SK-N-SH treated with all-trans-retinoic acid at 6 μM for 48 hours (cell line): ENCODE measurements around the gene PMAIP1.

Source experiments
- ATAC-seq: fragments of 200-7000 bp; cut with Tn5 transposase; 3 replicates; pipeline ENCODE4 v1.9.1; 2020; ENCODE audit warnings: mild to moderate bottlenecking, moderate library complexity
- ARNTL ChIP-seq: fragments of 450-650 bp; formaldehyde crosslinking; IDR thresholded peaks from 2 replicates; pipeline ENCODE4 v1.5.0; 2020; ENCODE audit warnings: low read depth, mild to moderate bottlenecking, moderate library complexity, borderline replicate concordance
- CSDC2 ChIP-seq: fragments of 250-450 bp; sonication (Bioruptor Pico); IDR thresholded peaks from 2 replicates; pipeline ENCODE4 v1.5.0; 2020; ENCODE audit warnings: mild to moderate bottlenecking, moderate library complexity
- ESRRG ChIP-seq: fragments of 250-450 bp; sonication (Bioruptor Pico); IDR thresholded peaks from 2 replicates; pipeline ENCODE4 v1.6.1; 2021; ENCODE audit warnings: mild to moderate bottlenecking
- GLIS3 ChIP-seq: fragments of 250-450 bp; sonication (Bioruptor Pico); IDR thresholded peaks from 2 replicates; pipeline ENCODE4 v1.5.0; 2020; ENCODE audit warnings: mild to moderate bottlenecking, moderate library complexity
- OSR1 ChIP-seq: fragments of 250-450 bp; sonication (Bioruptor Pico); IDR thresholded peaks from 2 replicates; pipeline ENCODE4 v1.8.0; 2022; ENCODE audit warnings: moderate library complexity, mild to moderate bottlenecking, inconsistent platforms
- PPARA ChIP-seq: fragments of 250-450 bp; sonication (Bioruptor Pico); IDR thresholded peaks from 2 replicates; pipeline ENCODE4 v1.5.0; 2020; ENCODE audit warnings: mild to moderate bottlenecking, borderline replicate concordance
- RARB ChIP-seq: fragments of 250-450 bp; sonication (Bioruptor Pico); IDR thresholded peaks from 2 replicates; pipeline ENCODE4 v1.8.0; 2021; ENCODE audit warnings: mild to moderate bottlenecking, moderate library complexity
- SNAI2 ChIP-seq: fragments of 250-450 bp; sonication (Bioruptor Pico); IDR thresholded peaks from 2 replicates; pipeline ENCODE4 v1.5.0; 2020; ENCODE audit warnings: mild to moderate bottlenecking, moderate library complexity
- TCF4 ChIP-seq: fragments of 250-450 bp; sonication (Bioruptor Pico); IDR thresholded peaks from 2 replicates; pipeline ENCODE4 v1.8.0; 2021; ENCODE audit warnings: mild to moderate bottlenecking, moderate library complexity, borderline replicate concordance
- TOX ChIP-seq: fragments of 250-450 bp; sonication (Bioruptor Pico); IDR thresholded peaks from 2 replicates; pipeline ENCODE4 v1.8.0; 2021; ENCODE audit warnings: mild to moderate bottlenecking, moderate library complexity, borderline replicate concordance
- ZC3H10 ChIP-seq: fragments of 250-450 bp; sonication (Bioruptor Pico); IDR thresholded peaks from 2 replicates; pipeline ENCODE4 v1.5.1; 2021; ENCODE audit warnings: mild to moderate bottlenecking, moderate library complexity
- ZFP30 ChIP-seq: fragments of 450-650 bp; formaldehyde crosslinking; IDR thresholded peaks from 2 replicates; pipeline ENCODE4 v1.5.0; 2022; ENCODE audit warnings: mild to moderate bottlenecking, moderate library complexity
- ZNF565 ChIP-seq: fragments of 450-650 bp; formaldehyde crosslinking; conservative IDR thresholded peaks from 2 replicates; pipeline ENCODE4 v1.5.0; 2020; ENCODE audit warnings: low read depth, mild to moderate bottlenecking, moderate library complexity
- ZNF70 ChIP-seq: fragments of 450-650 bp; formaldehyde crosslinking; IDR thresholded peaks from 2 replicates; pipeline ENCODE4 v1.5.0; 2020; ENCODE audit warnings: mild to moderate bottlenecking, moderate library complexity
- ZNF8 ChIP-seq: fragments of 450-650 bp; formaldehyde crosslinking; IDR thresholded peaks from 2 replicates; pipeline ENCODE4 v1.5.0; 2020; ENCODE audit warnings: mild to moderate bottlenecking, moderate library complexity
- TF ChIP-seq, protein P1 (sequence below): fragments of 250-450 bp; sonication (Bioruptor Pico); IDR thresholded peaks from 2 replicates; pipeline ENCODE4 v1.8.0; 2020; ENCODE audit warnings: mild to moderate bottlenecking, moderate library complexity, borderline replicate concordance
- TF ChIP-seq, protein P2 (sequence below): fragments of 250-450 bp; sonication (Bioruptor Pico); IDR thresholded peaks from 2 replicates; pipeline ENCODE4 v1.5.1; 2020; ENCODE audit warnings: low read depth, mild to moderate bottlenecking, moderate library complexity
- TF ChIP-seq, protein P3 (sequence below): fragments of 250-450 bp; sonication (Bioruptor Pico); IDR thresholded peaks from 2 replicates; pipeline ENCODE4 v1.5.0; 2020; ENCODE audit warnings: mild to moderate bottlenecking, moderate library complexity
- TF ChIP-seq, protein P4 (sequence below): fragments of 250-450 bp; sonication (Bioruptor Pico); IDR thresholded peaks from 2 replicates; pipeline ENCODE4 v1.5.1; 2021; ENCODE audit warnings: mild to moderate bottlenecking, moderate library complexity

PMAIP1 gene

DNA sequence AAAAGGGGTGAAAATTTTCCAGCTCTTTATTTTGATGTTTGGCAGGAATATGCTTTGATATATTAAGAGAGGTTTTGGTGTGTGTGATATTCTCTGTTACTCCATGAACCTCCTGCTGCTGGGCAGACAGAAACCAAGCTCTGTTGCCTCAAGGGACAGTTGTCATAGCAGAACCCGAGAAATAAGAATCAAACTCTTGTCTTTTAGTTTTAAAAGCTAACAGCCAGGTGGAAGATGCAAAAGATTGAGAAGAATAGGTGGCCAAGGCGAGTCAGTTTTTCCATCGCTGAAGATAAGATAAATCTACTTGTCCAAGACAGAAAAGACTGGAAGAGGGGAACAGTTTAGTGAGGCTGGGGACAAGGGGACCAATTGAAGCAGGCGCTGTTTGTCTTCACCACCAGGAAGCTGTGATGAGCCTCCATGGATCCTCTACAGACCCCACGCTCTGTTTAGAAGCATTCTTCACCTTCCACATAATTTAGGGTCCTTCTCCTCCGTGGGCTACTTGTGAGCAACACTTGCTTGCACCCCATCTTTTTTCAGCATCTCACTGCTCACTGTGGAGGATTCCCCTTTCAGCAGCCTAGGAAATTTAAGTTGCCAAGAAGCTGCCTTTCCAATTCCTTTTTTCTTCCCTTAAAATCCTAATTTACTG, 23.9 kb downstream of the PMAIP1 start:
- no peak for ATAC-seq
- TF ChIP-seq OSR1 (no peak), ARNTL (CRISPR knock-in tag) (no peak), ZNF8 (CRISPR knock-in tag) (no peak), GLIS3 (CRISPR knock-in tag) (no peak), ESRRG (CRISPR knock-in tag) (no peak), ZNF565 (CRISPR knock-in tag) (no peak), RARB (CRISPR knock-in tag) (no peak), TCF4 (CRISPR knock-in tag) (no peak)
- TF ChIP-seq, protein P1, sequence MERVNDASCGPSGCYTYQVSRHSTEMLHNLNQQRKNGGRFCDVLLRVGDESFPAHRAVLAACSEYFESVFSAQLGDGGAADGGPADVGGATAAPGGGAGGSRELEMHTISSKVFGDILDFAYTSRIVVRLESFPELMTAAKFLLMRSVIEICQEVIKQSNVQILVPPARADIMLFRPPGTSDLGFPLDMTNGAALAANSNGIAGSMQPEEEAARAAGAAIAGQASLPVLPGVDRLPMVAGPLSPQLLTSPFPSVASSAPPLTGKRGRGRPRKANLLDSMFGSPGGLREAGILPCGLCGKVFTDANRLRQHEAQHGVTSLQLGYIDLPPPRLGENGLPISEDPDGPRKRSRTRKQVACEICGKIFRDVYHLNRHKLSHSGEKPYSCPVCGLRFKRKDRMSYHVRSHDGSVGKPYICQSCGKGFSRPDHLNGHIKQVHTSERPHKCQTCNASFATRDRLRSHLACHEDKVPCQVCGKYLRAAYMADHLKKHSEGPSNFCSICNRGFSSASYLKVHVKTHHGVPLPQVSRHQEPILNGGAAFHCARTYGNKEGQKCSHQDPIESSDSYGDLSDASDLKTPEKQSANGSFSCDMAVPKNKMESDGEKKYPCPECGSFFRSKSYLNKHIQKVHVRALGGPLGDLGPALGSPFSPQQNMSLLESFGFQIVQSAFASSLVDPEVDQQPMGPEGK (CRISPR knock-in tag) = no peak

DNA sequence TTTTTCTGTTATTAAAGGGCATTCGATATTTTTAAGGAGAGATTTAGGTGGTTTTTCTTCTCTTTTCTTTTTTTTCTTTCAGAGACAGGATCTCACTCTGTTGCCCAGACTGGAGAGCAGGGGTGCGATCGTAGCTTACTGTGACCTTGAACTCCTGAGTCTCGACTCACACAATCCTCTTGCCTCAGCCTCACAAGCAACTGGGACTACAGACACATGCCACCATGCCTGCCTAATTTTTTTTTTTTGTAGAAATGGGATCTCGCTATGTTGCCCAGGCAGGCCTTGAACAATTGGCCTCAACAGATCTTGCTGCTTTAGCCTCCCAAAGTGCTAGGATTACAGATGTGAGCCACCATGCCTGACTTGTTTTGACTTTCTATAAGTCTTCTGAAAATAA, 26.3 kb downstream of the PMAIP1 start:
- no peak for ATAC-seq
- TF ChIP-seq ZNF8 (CRISPR knock-in tag) (no peak), ZFP30 (CRISPR knock-in tag) (no peak), ZNF565 (CRISPR knock-in tag) (no peak), CSDC2 (CRISPR knock-in tag) (no peak), PPARA (no peak), SNAI2 (CRISPR knock-in tag) (no peak), GLIS3 (CRISPR knock-in tag) (no peak), ZNF70 (CRISPR knock-in tag) (no peak)
- TF ChIP-seq, protein P2, sequence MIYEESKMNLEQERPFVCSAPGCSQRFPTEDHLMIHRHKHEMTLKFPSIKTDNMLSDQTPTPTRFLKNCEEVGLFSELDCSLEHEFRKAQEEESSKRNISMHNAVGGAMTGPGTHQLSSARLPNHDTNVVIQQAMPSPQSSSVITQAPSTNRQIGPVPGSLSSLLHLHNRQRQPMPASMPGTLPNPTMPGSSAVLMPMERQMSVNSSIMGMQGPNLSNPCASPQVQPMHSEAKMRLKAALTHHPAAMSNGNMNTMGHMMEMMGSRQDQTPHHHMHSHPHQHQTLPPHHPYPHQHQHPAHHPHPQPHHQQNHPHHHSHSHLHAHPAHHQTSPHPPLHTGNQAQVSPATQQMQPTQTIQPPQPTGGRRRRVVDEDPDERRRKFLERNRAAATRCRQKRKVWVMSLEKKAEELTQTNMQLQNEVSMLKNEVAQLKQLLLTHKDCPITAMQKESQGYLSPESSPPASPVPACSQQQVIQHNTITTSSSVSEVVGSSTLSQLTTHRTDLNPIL (CRISPR knock-in tag) = no peak

DNA sequence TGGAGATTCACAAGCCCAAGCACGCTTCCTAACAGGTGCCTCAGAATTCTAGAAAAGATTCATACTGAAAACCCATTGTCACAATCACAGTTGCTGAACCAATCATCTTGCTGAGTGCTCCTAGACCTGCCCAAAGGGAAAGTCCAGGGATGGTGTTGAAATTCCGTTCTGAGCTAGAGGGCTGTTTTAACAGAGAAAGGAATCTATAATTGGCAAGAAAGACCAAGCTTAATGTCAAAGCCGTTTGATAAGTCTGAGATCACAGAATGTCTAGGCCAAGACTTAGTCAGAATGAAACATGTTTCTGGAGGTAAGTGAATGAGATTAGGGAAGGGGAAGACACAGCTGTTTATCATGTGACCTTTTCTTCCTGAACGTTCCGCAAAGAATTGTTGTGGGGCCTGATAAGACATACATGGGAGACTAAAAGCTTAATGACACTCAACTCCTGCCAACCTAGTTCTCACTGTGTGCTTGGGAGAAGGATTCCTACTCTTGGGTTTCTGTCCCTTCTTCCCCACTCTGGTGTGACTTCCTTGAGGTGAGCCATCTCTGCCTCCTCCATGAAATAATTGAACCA, 27.5 kb downstream of the PMAIP1 start:
- no peak for ATAC-seq
- no peak for TF ChIP-seq OSR1
- no peak for TF ChIP-seq GLIS3 (CRISPR knock-in tag)
- no peak for TF ChIP-seq ZNF70 (CRISPR knock-in tag)
- no peak for TF ChIP-seq ZFP30 (CRISPR knock-in tag)
- TF ChIP-seq SNAI2 (CRISPR knock-in tag) = no peak
- TF ChIP-seq, protein P2 (CRISPR knock-in tag) = no peak
- TF ChIP-seq, protein P3, sequence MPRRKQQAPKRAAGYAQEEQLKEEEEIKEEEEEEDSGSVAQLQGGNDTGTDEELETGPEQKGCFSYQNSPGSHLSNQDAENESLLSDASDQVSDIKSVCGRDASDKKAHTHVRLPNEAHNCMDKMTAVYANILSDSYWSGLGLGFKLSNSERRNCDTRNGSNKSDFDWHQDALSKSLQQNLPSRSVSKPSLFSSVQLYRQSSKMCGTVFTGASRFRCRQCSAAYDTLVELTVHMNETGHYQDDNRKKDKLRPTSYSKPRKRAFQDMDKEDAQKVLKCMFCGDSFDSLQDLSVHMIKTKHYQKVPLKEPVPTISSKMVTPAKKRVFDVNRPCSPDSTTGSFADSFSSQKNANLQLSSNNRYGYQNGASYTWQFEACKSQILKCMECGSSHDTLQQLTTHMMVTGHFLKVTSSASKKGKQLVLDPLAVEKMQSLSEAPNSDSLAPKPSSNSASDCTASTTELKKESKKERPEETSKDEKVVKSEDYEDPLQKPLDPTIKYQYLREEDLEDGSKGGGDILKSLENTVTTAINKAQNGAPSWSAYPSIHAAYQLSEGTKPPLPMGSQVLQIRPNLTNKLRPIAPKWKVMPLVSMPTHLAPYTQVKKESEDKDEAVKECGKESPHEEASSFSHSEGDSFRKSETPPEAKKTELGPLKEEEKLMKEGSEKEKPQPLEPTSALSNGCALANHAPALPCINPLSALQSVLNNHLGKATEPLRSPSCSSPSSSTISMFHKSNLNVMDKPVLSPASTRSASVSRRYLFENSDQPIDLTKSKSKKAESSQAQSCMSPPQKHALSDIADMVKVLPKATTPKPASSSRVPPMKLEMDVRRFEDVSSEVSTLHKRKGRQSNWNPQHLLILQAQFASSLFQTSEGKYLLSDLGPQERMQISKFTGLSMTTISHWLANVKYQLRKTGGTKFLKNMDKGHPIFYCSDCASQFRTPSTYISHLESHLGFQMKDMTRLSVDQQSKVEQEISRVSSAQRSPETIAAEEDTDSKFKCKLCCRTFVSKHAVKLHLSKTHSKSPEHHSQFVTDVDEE (CRISPR knock-in tag) = no peak
- TF ChIP-seq ZNF565 (CRISPR knock-in tag) = no peak

DNA sequence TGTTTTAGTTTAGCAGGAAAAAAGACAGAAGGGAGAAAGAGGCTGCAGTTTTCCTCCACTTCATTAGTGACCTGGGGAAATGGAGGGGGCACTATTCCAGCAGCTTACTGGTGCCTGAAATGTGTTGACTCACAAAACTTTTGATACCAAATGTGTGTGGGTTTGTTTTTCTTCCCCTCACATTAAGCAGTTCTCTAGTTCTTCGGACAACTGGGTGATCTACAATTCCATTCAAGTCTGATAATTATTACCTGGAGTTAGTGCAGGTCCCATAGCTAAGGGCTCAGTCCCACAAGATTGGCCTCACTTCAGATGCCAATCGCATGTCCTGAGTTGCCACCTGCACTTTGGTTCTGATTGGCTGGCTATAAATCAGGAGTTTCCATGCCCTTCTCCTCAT, 28.4 kb downstream of the PMAIP1 start:
- no peak for TF ChIP-seq ZC3H10 (CRISPR knock-in tag)
- TF ChIP-seq, protein P4, sequence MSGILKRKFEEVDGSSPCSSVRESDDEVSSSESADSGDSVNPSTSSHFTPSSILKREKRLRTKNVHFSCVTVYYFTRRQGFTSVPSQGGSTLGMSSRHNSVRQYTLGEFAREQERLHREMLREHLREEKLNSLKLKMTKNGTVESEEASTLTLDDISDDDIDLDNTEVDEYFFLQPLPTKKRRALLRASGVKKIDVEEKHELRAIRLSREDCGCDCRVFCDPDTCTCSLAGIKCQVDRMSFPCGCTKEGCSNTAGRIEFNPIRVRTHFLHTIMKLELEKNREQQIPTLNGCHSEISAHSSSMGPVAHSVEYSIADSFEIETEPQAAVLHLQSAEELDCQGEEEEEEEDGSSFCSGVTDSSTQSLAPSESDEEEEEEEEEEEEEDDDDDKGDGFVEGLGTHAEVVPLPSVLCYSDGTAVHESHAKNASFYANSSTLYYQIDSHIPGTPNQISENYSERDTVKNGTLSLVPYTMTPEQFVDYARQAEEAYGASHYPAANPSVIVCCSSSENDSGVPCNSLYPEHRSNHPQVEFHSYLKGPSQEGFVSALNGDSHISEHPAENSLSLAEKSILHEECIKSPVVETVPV (CRISPR knock-in tag) = no peak
- TF ChIP-seq ESRRG (CRISPR knock-in tag) = no peak
- no peak for TF ChIP-seq ZNF8 (CRISPR knock-in tag)
- no peak for TF ChIP-seq TOX
- no peak for ATAC-seq
